Astrocyte of the cerebellum (primary cell): Measurements from ENCODE around the gene TSSK2.

ENCODE experiments used
- DNase-seq: peaks from one replicate; pipeline ENCODE4 v3.0.0-alpha.2; 2011; ENCODE audit warnings: low read depth
- H3K4me3 ChIP-seq: 2 replicates; pipeline ENCODE4 v1.5.1; 2011; ENCODE audit warnings: mild to moderate bottlenecking, low read depth, low read length, moderate library complexity
- in situ Hi-C: cut with HindIII; loops from 2 replicates; pipeline ENCODE4 v1.10.0; 2017; ENCODE audit warnings: low sequenced_read_pairs
- TF ChIP-seq, protein P1 (sequence below): IDR thresholded peaks from 2 replicates; pipeline ENCODE4 v1.5.1; 2012; ENCODE audit warnings: low read length, low read depth, moderate library complexity, mild to moderate bottlenecking; ENCODE audit errors: missing control alignments

TSSK2 gene

DNA sequence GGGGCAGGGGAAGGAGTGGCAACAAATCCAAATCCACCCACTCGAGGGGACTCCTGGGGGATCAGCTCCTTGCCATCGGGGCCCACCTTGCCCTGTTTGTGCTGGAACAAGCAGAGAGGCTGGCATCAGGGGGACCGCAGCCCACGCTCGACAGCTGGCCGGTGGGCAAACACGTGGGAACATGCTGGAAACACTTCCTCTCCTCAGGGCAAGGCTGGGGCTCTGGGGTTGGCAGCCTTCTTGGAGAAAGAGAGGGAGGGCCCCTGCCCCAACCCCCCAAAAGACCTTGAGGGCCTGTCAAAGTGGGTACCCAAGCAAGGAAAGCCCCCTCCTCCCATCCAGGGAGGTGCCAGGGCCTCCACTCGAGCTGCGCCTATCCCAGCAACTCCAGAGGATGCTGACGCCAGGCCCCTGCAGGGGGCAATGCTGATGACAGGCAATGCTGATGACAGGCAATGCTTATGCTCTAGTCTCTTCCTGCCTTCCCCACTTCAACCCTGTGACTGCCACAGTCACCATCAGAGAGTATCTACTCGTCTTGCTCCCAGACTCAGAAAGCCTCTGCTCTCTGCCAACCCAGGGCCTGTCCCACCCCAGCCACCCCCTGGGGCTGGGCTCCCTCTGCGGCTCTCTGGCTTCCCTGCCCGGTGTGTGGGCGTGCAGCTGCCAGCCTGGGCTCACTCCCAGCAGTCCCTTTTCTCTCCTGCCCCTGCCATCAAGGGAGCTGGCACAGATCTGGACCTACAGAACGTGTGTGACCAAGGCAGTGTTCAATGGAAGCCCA is 7.3 kb downstream of the TSSK2 start:
- DNase-seq, result no peak
- TF ChIP-seq, protein P1, sequence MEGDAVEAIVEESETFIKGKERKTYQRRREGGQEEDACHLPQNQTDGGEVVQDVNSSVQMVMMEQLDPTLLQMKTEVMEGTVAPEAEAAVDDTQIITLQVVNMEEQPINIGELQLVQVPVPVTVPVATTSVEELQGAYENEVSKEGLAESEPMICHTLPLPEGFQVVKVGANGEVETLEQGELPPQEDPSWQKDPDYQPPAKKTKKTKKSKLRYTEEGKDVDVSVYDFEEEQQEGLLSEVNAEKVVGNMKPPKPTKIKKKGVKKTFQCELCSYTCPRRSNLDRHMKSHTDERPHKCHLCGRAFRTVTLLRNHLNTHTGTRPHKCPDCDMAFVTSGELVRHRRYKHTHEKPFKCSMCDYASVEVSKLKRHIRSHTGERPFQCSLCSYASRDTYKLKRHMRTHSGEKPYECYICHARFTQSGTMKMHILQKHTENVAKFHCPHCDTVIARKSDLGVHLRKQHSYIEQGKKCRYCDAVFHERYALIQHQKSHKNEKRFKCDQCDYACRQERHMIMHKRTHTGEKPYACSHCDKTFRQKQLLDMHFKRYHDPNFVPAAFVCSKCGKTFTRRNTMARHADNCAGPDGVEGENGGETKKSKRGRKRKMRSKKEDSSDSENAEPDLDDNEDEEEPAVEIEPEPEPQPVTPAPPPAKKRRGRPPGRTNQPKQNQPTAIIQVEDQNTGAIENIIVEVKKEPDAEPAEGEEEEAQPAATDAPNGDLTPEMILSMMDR, result no peak
- no peak overlapping the region for H3K4me3 ChIP-seq
- in situ Hi-C loops, result no loop called here

DNA sequence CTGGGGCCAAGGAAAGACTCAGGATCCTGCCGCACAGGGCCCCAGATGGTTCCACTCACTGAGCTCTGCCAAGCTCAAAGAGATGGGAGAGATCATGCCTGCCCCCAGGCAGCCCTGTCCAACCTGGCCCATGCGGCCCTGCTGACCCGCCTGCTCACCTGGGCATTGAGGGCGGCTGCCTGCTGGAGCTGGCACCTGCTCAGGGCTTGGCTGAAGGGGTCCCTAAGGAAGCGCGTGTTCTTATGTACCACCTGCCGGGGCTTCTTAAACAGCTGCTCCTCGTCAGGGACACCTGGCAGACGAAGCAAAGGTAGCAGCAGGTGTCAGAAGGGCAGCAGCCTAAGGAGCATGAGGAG is 7.9 kb downstream of the TSSK2 start:
- DNase-seq, result no peak
- in situ Hi-C loops, result no loop called here
- H3K4me3 ChIP-seq, result no peak overlapping the region
- TF ChIP-seq, protein P1, result no peak

DNA sequence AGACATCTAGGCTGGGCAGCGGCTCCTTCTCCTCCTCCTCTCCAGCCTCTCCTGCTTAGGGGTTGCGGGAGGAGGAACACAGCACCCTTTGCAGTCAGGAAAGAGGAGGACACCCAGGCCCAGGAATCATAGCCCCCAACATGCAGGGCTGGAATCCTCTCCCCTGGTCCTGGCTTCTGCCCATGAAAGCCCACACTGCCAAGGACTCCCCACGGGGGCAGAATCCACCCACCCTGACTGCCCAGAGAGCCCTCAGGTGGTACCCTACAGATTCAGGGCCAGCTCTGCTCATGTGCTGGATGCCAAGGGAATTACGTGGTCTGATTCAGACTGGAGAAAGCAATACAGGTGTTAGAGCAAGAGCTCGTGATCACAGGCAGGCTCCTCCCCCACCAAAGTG is 8.9 kb downstream of the TSSK2 start:
- H3K4me3 ChIP-seq, result no peak overlapping the region
- TF ChIP-seq, protein P1, result no peak
- DNase-seq, result no peak
- in situ Hi-C loops, result no loop called here

DNA sequence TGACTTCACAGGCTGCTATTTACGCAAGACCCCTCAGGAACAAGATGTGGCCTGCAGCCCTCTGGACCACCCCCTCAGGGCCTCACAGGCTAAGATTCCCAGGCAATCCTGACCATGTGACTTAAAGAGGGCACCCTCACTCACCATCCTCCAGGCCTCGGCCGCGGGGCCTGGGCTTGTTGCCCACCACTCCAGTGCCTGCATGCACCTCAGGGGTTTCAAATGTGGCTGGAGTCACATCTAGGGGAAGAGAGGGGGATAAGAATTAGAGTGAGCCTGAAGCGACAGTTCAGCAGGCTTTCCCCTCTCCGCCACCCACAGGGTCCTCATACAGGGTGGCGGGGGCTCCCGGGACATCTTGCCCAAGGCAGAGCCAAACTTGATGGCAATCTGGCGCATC is 11.3 kb downstream of the TSSK2 start:
- no peak for DNase-seq
- in situ Hi-C loops, result no loop called here
- TF ChIP-seq, protein P1, result no peak
- no peak overlapping the region for H3K4me3 ChIP-seq

DNA sequence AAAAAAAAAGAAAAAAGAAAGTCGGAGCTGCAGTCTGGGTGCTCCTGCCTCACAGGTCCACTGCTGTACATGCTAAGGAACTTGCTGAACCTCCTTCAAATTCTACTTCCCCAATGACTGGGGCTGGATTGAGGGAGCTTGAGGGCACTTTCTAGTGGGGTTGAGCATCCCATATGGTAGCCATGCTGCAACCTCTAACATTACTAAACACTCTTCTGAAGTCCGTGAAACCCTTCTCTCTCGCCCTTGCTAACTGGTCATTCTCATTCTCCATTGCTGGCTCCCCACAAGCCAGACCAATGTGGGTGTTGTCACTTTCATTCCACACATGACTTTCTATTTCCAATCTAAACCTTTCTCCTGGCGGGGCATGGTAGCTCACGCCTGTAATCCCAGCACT is 12.1 kb downstream of the TSSK2 start:
- H3K4me3 ChIP-seq, result no peak overlapping the region
- no peak for DNase-seq
- TF ChIP-seq, protein P1, result no peak
- in situ Hi-C loops, result no loop called here

DNA sequence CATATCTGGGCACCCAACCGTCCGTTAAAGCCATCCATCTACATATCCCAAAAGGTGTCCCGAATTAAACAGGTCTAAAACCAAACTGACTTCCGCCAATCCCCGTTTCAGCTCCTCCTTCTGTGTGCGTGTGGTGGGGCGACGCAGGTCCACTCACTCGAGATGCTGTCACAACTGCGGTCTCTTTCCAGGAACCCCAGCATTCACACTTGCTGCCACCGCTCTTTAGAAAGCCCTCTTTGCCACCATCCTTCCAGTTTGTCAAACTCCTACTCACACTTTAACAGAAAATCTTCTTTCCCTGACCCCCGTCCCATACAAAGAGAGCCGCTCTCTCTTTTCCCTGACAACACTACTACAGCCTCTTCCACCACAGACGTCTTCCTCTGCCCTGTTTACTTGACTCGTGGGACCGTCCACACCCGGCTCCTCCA is 12.9 kb downstream of the TSSK2 start:
- peak overlapping the region; percentile 76 for H3K4me3 ChIP-seq
- DNase-seq, result no peak
- TF ChIP-seq, protein P1, result no peak
- in situ Hi-C loops, result no loop called here
